DND-41 (cell line): ENCODE measurements around the gene ARHGAP24.

ENCODE experiments used
- ATAC-seq: fragments of 200-7000 bp; cut with Tn5 transposase; 3 replicates; pipeline ENCODE4 v1.9.1; 2021; ENCODE audit warnings: low read depth; ENCODE audit not compliant: insufficient read depth
- DNase-seq: peaks from one replicate; pipeline ENCODE4 v3.0.0-alpha.2; 2020
- H2AFZ ChIP-seq: 2 replicates; pipeline ENCODE4 v1.6.0; 2012; ENCODE audit warnings: low read depth, low read length
- H3K27ac ChIP-seq: 2 replicates; pipeline ENCODE4 v1.5.1; 2012; ENCODE audit warnings: low read length, inconsistent platforms
- H3K27me3 ChIP-seq: fragments of 200-600 bp; sonication (generic); 2 replicates; pipeline ENCODE4 v1.6.0; 2012; ENCODE audit warnings: low read length, mild to moderate bottlenecking, inconsistent platforms; ENCODE audit not compliant: insufficient read depth, poor library complexity
- H3K36me3 ChIP-seq: 2 replicates; pipeline ENCODE4 v1.5.1; 2012; ENCODE audit warnings: low read length, inconsistent platforms; ENCODE audit not compliant: insufficient read depth
- H3K4me1 ChIP-seq: 2 replicates; pipeline ENCODE4 v1.5.1; 2012; ENCODE audit warnings: mild to moderate bottlenecking, low read length; ENCODE audit not compliant: insufficient read depth
- H3K4me2 ChIP-seq: 2 replicates; pipeline ENCODE4 v1.6.0; 2012; ENCODE audit warnings: mild to moderate bottlenecking, moderate library complexity, low read length, inconsistent platforms; ENCODE audit not compliant: insufficient read depth
- H3K4me3 ChIP-seq, 2 experiments: fragments of 200-600 bp in 1 of 2; shearing (Covaris generic) in 1 of 2; 2 replicates each; pipeline ENCODE4 v1.5.1; 2012 to 2016; ENCODE audit warnings: inconsistent platforms in 2 of 2, low read length in 2 of 2, mild to moderate bottlenecking in 2 of 2, low read depth in 1 of 2, moderate library complexity in 1 of 2
- H3K79me2 ChIP-seq: 2 replicates; pipeline ENCODE4 v1.6.0; 2012; ENCODE audit warnings: low read length, inconsistent platforms; ENCODE audit not compliant: insufficient read depth
- H3K9ac ChIP-seq: 2 replicates; pipeline ENCODE4 v1.6.0; 2012; ENCODE audit warnings: low read depth, mild to moderate bottlenecking, inconsistent platforms, low read length, moderate library complexity
- H3K9me3 ChIP-seq: 2 replicates; pipeline ENCODE4 v1.5.1; 2012; ENCODE audit warnings: low read length, moderate library complexity, mild to moderate bottlenecking, inconsistent platforms; ENCODE audit not compliant: insufficient read depth, severe bottlenecking
- H4K20me1 ChIP-seq: 2 replicates; pipeline ENCODE4 v1.6.0; 2012; ENCODE audit warnings: low read length; ENCODE audit not compliant: insufficient read depth
- EZH2 ChIP-seq: IDR thresholded peaks from 3 replicates; pipeline ENCODE4 v1.6.1; 2012; ENCODE audit warnings: borderline replicate concordance, low read depth, mild to moderate bottlenecking, moderate library complexity, low read length, inconsistent platforms; ENCODE audit not compliant: severe bottlenecking
- TF ChIP-seq, protein P1 (sequence below): IDR thresholded peaks from 2 replicates; pipeline ENCODE4 v1.5.1; 2012; ENCODE audit warnings: borderline replicate concordance, low read length, moderate library complexity, mild to moderate bottlenecking; ENCODE audit not compliant: poor library complexity, severe bottlenecking; ENCODE audit errors: extremely low read depth

Gene ARHGAP24

DNA sequence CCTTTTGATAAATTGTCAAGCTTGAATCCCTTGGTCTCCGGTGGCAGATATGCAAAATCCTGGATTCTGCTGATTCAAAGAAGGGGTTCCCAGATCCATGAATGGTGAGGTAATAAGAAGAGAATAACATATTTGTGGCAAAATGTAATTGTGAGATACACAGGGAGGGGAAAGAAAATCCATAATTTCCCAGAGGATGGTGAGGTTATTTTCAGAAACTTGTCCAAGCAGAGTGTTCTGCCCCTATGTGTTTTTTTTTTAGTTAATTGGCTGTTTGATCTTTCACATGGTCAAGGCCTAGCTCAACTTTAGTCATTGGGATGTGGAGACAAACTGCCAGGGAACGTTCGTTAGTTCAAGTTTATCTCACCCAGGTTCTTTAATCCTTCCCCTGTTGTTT is 476.1 kb downstream of the ARHGAP24 start:
- Histone ChIP-seq H3K9me3 (no peaks in the 10 kb centered on the region), H2AFZ (no peak overlapping the region), H3K4me2 (no peak overlapping the region), H3K9ac (no peak overlapping the region), H3K4me1 (no peaks in the 10 kb centered on the region), H3K36me3 (no peaks in the 10 kb centered on the region), H3K79me2 (no peaks in the 10 kb centered on the region), H3K27me3 (no peaks in the 10 kb centered on the region), H4K20me1 (no peaks in the 10 kb centered on the region), H3K4me3 (no peak overlapping the region), H3K27ac (no peak overlapping the region)
- no peak for ATAC-seq
- DNase-seq: no peak
- TF ChIP-seq EZH2: no peak
- TF ChIP-seq, protein P1, sequence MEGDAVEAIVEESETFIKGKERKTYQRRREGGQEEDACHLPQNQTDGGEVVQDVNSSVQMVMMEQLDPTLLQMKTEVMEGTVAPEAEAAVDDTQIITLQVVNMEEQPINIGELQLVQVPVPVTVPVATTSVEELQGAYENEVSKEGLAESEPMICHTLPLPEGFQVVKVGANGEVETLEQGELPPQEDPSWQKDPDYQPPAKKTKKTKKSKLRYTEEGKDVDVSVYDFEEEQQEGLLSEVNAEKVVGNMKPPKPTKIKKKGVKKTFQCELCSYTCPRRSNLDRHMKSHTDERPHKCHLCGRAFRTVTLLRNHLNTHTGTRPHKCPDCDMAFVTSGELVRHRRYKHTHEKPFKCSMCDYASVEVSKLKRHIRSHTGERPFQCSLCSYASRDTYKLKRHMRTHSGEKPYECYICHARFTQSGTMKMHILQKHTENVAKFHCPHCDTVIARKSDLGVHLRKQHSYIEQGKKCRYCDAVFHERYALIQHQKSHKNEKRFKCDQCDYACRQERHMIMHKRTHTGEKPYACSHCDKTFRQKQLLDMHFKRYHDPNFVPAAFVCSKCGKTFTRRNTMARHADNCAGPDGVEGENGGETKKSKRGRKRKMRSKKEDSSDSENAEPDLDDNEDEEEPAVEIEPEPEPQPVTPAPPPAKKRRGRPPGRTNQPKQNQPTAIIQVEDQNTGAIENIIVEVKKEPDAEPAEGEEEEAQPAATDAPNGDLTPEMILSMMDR: no peak

DNA sequence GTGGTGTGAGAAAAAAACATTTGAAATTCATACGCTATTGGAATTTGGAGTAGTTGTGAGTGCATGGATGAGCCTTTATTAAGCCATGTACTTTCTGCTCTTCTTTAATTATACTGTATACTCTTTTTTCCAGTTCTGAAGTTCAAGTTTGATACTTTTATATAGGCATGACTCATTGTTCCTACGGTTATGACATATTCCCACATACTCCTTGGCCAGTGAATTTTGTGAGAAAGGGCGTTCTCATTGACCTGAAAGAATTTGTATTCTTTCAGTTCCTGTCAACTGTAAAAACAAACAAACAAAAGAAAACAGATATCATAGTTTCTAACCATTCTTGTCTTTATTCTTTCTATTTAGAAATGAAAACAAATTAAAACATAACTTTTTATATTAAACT is 477.6 kb downstream of the ARHGAP24 start:
- H3K79me2 ChIP-seq: no peaks in the 10 kb centered on the region
- DNase-seq (no peak), ATAC-seq (no peak)
- no peaks in the 10 kb centered on the region for H3K36me3 ChIP-seq
- no peak overlapping the region for H3K4me2 ChIP-seq
- no peak overlapping the region for H3K27ac ChIP-seq
- no peak for TF ChIP-seq EZH2
- H4K20me1 ChIP-seq: no peaks in the 10 kb centered on the region
- no peaks in the 10 kb centered on the region for H3K4me1 ChIP-seq
- no peak overlapping the region for H3K4me3 ChIP-seq
- H3K9ac ChIP-seq: no peak overlapping the region
- H3K9me3 ChIP-seq: no peaks in the 10 kb centered on the region
- H2AFZ ChIP-seq: no peak overlapping the region
- no peaks in the 10 kb centered on the region for H3K27me3 ChIP-seq

DNA sequence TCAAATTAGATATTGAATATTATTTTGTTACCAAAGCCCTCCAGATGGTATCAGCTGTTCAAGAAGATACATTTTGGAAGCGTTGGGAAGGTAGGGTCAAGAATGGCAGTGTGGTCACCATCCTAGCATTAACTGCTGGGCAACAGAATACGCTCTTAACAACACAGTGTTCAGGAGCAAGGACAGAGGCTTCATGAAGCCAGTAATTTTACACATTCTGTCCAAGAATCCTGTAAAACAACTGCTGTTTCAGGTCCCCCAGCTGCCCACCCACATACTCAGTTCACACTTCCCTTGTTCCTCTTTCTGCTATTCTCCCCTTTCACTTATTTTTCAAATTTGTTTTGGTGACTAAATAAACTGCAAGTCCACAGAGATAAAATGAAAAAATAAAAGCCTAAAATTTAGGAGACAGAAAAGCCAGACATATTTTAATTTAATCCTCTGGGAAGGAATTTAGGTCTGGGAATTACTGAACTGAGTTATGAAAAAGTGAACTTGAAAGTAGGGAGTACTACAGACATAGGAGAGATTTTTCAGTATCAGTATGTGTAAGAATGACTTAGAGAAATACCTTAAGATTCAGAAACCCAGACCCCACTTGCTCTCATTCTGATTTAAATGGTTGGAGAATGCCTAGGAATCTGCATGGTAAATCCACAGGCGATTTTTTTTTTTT is 478.2 kb downstream of the ARHGAP24 start:
- Histone ChIP-seq H3K4me3 (no peak overlapping the region), H3K9me3 (no peaks in the 10 kb centered on the region), H3K9ac (no peak overlapping the region), H3K27ac (no peak overlapping the region), H3K27me3 (no peaks in the 10 kb centered on the region), H4K20me1 (no peaks in the 10 kb centered on the region), H3K4me1 (no peaks in the 10 kb centered on the region), H3K79me2 (no peaks in the 10 kb centered on the region), H2AFZ (no peak overlapping the region), H3K36me3 (no peaks in the 10 kb centered on the region), H3K4me2 (no peak overlapping the region)
- ATAC-seq: no peak
- TF ChIP-seq, protein P1: no peak
- no peak for TF ChIP-seq EZH2
- no peak for DNase-seq

DNA sequence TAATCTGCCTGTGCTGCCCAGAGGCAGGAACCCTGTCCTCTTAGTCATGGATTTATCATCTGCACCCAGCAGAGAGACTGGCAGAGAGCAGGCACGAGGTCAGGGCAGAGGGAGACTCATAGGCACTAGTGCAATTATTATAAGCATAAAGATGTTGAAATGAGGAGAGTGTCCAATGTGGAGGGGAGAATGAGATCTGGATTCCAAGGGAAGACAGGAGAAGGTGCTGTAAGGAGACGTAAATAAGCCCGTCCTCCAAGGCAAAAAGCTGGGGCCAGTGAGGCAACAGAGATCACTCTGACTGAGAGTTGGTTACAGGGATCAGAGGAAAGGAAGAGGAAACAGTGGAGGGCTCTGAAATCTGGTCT is 478.7 kb downstream of the ARHGAP24 start:
- Histone ChIP-seq H3K27me3 (no peaks in the 10 kb centered on the region), H3K4me2 (no peak overlapping the region), H2AFZ (no peak overlapping the region), H3K36me3 (no peaks in the 10 kb centered on the region), H3K27ac (no peak overlapping the region), H3K4me3 (no peak overlapping the region), H3K9me3 (no peaks in the 10 kb centered on the region), H3K4me1 (no peaks in the 10 kb centered on the region), H3K9ac (no peak overlapping the region), H4K20me1 (no peaks in the 10 kb centered on the region), H3K79me2 (no peaks in the 10 kb centered on the region)
- no peak for TF ChIP-seq EZH2
- TF ChIP-seq, protein P1: no peak
- no peak for ATAC-seq
- DNase-seq: no peak
